ENCODE data around the gene EOGT.

DNA sequence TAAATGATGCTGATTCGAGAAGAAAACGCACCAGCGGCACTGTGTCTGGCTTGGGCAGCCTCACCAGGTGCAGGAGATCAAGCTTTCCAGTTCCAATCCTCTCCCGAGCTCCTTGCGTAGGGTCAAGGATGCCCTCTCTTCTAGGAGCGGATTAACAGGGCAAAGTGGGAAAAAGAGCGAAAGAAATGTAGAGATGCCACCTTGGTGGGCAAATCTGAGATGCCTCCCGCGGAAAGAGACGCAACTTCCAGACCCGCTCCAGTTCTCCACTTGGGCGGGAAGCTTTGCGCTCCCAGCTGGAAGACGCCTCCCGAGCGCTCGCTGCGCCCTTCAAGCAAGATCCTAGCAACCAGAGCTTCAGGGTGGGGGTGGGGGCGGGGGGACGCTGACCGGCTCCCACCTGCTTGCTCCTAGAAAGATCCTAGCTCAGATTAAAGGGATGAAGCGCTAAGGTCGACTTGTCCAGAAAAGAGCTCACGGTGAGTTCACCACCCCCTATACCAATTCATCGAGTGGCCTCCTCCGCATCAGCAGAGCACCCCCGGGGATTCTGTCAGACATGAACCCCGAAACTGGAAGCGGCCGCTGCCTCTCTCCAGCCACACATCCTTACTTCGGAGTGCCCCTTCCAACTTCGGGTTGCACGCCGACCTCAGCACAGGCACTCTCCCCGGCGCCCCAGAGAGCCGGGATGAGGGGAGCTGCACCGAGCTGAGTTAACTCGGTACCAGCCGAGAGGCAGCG lies 81.9 kb downstream of the EOGT start:
- TF ChIP-seq, protein P1, sequence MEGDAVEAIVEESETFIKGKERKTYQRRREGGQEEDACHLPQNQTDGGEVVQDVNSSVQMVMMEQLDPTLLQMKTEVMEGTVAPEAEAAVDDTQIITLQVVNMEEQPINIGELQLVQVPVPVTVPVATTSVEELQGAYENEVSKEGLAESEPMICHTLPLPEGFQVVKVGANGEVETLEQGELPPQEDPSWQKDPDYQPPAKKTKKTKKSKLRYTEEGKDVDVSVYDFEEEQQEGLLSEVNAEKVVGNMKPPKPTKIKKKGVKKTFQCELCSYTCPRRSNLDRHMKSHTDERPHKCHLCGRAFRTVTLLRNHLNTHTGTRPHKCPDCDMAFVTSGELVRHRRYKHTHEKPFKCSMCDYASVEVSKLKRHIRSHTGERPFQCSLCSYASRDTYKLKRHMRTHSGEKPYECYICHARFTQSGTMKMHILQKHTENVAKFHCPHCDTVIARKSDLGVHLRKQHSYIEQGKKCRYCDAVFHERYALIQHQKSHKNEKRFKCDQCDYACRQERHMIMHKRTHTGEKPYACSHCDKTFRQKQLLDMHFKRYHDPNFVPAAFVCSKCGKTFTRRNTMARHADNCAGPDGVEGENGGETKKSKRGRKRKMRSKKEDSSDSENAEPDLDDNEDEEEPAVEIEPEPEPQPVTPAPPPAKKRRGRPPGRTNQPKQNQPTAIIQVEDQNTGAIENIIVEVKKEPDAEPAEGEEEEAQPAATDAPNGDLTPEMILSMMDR (conservative IDR thresholded peaks at IDR 0.05; ENCODE audit: low read depth in 2 of 2), result no peak
- TF ChIP-seq POLR2AphosphoS5 (IDR thresholded peaks at IDR 0.05; ENCODE audit: low read depth) (no peak), JUNB (IDR thresholded peaks at IDR 0.05; ENCODE audit: unreplicated experiment) (no peak), EZH2phosphoT487 (IDR thresholded peaks at IDR 0.05; ENCODE audit: unreplicated experiment) (no peak), STAT1 (IDR thresholded peaks at IDR 0.05; ENCODE audit: unreplicated experiment) (no peak), EZH2 (IDR thresholded peaks at IDR 0.05; ENCODE audit: low read depth, unreplicated experiment) (peak; percentile 30), ZNF114 (CRISPR knock-in tag; IDR thresholded peaks at IDR 0.05) (no peak), CREB1 (CRISPR knock-in tag; IDR thresholded peaks at IDR 0.05; ENCODE audit: low read depth) (no peak)
- TF ChIP-seq, protein P2, sequence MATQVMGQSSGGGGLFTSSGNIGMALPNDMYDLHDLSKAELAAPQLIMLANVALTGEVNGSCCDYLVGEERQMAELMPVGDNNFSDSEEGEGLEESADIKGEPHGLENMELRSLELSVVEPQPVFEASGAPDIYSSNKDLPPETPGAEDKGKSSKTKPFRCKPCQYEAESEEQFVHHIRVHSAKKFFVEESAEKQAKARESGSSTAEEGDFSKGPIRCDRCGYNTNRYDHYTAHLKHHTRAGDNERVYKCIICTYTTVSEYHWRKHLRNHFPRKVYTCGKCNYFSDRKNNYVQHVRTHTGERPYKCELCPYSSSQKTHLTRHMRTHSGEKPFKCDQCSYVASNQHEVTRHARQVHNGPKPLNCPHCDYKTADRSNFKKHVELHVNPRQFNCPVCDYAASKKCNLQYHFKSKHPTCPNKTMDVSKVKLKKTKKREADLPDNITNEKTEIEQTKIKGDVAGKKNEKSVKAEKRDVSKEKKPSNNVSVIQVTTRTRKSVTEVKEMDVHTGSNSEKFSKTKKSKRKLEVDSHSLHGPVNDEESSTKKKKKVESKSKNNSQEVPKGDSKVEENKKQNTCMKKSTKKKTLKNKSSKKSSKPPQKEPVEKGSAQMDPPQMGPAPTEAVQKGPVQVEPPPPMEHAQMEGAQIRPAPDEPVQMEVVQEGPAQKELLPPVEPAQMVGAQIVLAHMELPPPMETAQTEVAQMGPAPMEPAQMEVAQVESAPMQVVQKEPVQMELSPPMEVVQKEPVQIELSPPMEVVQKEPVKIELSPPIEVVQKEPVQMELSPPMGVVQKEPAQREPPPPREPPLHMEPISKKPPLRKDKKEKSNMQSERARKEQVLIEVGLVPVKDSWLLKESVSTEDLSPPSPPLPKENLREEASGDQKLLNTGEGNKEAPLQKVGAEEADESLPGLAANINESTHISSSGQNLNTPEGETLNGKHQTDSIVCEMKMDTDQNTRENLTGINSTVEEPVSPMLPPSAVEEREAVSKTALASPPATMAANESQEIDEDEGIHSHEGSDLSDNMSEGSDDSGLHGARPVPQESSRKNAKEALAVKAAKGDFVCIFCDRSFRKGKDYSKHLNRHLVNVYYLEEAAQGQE (IDR thresholded peaks at IDR 0.05; ENCODE audit: unreplicated experiment), result no peak

Data from GM23338 (cell line).